ENCODE data around the gene DUSP8.
"Not testable (repeated sequence)": the region's sequence is repeated elsewhere in the genome, so short reads cannot be mapped to it uniquely, and the experiment has no call there.

DUSP8 gene

GRCh38 chr11:1589191-1589963, 17.3 kb upstream of the DUSP8 start:
- DNase-seq (ENCODE audit: low spot score) = peak; percentile 55

GRCh38 chr11:1586699-1587098, 14.6 kb upstream of the DUSP8 start:
- DNase-seq (ENCODE audit: low spot score) = no peak

DNA sequence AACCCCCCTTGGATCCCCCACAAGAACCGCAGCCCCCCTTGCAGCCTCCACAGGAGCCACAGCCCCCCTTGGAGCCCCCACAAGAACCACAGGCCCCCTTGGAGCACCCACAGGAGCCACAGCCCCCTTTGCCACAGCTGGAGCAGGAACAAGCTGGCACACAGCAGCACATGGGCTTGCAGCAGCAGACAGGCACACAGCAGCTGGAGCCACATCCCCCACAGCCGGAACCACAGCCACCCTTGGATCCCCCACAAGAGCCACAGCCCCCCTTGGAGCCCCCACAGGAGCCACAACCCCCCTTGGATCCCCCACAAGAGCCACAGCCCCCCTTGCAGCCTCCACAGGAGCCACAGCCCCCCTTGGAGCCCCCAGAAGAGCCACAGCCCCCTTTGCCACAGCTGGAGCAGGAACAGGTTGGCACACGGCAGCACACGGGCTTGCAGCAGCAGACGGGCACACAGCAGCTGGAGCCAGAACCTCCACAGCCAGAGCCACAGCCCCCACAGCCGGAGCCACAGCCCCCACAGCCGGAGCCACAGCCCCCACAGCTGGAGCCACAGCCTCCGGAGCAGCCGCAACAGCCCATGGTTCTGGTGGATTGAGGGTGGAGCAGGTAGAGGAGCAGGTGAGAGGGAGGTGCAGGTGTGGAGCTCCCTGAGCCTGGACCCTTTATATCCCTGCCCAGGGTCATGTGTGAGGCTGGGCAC, 12.7 kb upstream of the DUSP8 start, which contains the start of gene KRTAP5-1:
TSS of gene KRTAP5-1 (minus strand) at position 623 of the 710 bp plus-strand sequence. CDS start at position 589, 34 bp downstream.
- DNase-seq (ENCODE audit: low spot score) = not testable (repeated sequence)

DNA sequence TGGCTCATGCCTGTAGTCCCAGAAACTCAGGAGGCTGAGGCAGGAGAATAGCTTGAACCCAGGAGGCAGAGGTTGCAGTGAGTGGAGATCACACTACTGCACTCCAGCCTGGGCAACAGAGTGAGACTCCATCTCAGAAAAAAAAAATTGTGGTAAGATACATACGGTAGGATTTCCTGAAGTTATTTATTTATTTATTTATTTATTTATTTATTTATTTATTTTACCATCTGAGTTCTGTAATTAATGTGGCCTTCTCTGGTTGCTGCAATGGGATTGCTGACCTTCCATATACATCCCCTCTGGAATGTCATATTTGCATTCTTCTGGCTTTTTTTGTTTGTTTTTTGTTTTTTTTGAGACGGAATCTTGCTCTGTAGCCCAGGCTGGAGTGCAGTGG, 10.8 kb upstream of the DUSP8 start:
- DNase-seq (ENCODE audit: low spot score) = not testable (repeated sequence)

- DNase-seq (ENCODE audit: low spot score) = no peak
Observed at GRCh38 chr11:1581976-1582375, 9.9 kb upstream of the DUSP8 start.

GRCh38 chr11:1576825-1577224, 4.8 kb upstream of the DUSP8 start:
- no peak for DNase-seq (ENCODE audit: low spot score)

GRCh38 chr11:1575756-1576155, 3.7 kb upstream of the DUSP8 start:
- not testable (repeated sequence) for DNase-seq (ENCODE audit: low spot score)

DNA sequence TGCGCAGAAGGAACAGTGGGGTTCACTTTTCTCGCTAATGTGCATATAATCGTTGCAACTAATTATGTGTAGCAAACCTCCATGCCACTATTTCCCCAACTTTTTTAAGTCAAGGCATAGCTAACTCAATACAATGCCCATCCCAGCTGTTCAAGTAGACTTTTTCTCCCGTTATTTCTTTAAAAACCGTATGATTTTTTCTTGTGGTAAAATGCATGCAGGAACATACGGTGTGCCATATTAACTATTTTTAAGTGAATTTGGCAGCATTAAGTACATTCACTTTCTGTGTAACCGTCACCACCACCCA, 2.8 kb upstream of the DUSP8 start:
- no peak for DNase-seq (ENCODE audit: low spot score)

DNA sequence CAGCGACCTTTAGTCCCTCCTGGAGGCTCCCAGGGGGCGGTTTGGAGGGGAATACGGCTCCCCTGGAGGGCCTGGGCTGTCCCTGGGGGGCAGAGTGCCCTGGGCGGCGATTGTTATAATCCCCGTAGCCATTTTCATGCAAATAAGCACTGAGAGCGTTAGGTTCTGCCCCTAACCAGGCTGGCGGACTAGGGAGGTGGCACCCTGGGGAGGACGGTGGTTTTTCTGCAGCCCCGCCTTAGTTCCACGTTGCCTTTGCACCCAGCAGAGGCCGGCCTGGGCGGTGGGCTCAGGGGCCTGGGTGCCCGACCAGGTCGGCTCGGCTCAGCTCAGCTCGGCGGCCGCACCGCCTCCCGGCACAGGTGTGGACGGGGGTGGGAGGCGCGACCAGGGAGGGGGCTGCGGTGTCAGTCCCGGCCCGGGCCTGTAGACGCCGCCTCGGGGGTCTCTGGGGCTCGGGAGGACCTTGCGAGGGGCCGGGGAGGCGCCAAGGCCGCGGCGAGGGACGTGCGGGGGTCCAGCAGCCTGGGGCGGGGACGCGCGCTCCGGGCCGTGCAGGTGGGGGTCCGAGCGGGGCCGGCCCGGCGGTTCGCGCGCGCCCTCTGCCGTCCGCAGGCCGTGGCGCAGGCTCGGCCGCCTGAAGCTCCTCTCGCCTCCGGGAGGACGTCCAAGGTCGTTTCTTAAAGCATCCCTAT, 2.3 kb upstream of the DUSP8 start:
- DNase-seq (ENCODE audit: low spot score) = peak; percentile 67

DNA sequence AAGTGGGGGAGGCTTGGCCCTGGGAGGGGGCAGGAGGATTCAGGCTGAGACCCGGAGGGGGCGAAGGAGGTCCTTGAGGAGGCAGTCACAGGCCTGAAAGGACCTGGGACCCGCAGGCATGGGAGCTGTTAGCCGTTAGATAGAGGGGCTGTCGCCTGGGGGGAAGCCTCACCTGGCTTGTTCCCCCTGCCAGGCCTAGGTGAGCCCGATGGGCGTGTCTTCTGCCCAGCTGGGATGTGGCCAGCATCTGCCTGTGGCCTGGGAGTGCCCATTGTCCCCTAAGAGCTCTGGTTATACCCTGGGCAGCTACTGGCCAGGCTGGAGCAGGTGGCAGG, 1.8 kb upstream of the DUSP8 start:
- DNase-seq (ENCODE audit: low spot score) = no peak

GRCh38 chr11:1573077-1573902, 1.2 kb upstream of the DUSP8 start:
- DNase-seq (ENCODE audit: low spot score) = peak; percentile 29

GRCh38 chr11:1571760-1572196, 293 bp downstream of the DUSP8 start:
- no peak for DNase-seq (ENCODE audit: low spot score)

DNA sequence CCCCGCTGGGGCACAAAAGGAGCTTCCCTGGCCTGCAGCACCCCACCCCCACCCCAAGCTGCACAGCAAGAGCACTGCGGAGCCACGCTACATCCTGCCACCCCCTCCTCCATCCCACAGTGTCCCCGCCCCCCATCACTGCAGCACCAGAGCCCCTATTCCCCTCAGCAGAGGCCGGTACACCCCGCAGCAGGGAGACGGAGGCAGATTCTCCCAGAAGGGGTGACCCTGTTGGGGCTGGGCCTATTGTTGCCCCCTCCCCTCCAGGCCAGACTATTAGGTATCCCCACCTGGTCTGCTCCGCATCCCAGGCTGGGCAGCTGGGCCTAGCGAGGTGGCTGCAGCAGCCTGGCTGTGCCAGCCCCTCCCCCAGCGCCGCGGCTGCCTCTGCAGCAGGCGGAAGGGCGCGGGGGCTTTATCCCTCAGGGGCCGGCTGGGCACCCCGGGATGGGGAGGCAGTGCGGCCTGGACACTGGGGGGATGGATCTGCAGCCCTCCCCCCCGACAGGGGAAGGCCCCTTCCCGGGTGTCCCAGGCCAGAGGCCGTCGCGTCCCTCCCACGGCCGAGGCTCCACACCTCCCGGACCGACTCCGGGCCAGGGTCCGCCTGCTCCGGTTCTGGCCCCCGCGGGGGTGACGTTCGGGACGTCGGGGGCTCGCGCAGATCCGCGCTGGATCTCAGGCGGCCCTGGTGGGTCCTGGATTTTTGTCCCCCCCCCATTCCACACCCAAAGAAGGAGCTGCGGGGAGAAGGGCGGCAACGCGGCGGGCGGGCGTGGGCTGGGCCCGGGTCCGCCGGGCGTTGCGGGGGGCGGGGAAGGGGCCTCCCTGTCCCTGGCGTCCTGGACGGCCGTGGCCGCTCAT, 943 bp downstream of the DUSP8 start:
- no peak for DNase-seq (ENCODE audit: low spot score)

- no peak for DNase-seq (ENCODE audit: low spot score)
Observed at GRCh38 chr11:1570531-1570895, 1.6 kb downstream of the DUSP8 start.

GRCh38 chr11:1570001-1570453, 2.0 kb downstream of the DUSP8 start:
- DNase-seq (ENCODE audit: low spot score) = no peak

DNA sequence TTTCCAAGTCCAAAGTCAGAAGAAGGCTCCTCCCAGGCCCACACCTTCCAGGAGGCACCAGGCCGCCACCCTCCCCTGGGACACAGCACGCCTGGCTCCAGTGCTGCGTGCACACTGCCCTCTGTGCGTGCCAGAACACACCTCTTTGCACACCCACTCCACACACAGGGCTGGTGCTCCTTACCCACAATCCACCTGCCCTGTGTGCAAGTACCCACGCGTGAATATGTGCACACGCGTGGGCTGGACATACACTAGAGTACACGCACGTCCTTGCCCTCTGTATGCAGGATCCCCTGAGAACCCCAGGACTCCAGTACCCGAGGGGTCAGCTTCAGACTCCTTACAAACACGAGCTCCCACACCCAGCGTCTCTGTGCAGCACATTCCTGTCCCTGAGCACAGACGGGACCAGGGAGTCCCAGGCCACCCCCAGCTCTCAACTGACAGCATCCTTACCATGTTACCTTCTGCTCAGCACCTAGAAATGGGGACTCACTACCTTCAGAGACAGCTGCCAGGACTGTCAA, 2.8 kb downstream of the DUSP8 start:
- no peak for DNase-seq (ENCODE audit: low spot score)

DNA sequence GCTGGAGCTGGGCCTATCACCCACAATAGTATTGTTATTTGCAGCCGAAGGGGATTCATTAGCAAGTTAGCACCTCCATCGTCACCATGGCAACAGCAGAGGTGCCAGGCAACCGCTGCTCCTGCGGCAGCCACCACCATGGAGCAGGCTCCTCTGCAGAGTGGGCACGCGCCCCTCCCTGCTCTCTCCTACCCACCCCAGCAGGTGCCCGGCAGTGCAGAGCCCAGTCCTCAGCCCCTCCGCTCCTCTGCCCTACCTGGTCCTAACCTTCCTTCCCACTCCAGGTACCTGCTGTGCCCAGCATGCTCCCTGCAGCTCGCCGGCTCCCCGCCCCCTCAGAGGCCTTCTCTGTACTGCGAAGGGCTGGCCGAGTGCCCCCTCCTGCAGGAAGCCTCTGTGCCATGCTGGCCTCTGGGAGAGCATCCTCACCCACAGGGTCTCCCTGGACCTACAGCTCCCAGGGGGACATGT, 3.6 kb downstream of the DUSP8 start:
- peak; percentile 74 for DNase-seq (ENCODE audit: low spot score)

DNA sequence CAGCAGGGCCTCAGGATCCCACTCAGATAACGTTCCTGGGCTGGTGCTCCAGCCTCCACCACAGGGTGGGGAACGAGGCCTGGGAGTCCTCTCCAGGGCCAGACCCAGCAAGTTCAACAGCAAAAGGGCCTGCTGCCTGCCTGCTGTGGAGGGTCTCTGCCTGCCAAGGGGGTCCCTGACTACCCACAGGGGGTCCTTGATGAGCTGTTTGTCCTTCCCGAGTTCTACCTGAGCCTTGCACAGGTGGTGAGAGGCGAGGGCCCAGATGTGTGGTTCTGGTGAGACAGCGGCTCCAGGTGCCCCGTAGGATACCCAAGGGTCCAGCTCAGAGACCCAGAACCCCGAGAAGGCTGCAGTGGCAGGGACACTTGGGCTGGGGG, 4.4 kb downstream of the DUSP8 start:
- DNase-seq (ENCODE audit: low spot score) = no peak

GRCh38 chr11:1567052-1567720, 4.9 kb downstream of the DUSP8 start:
- DNase-seq (ENCODE audit: low spot score) = no peak

GRCh38 chr11:1566381-1567051, 5.6 kb downstream of the DUSP8 start:
- DNase-seq (ENCODE audit: low spot score) = no peak
